ENCODE results near the gene OR13F1.
"Not testable (repeated sequence)": the region's sequence is repeated elsewhere in the genome, so short reads cannot be mapped to it uniquely, and the experiment has no call there.

The OR13F1 gene, protein sequence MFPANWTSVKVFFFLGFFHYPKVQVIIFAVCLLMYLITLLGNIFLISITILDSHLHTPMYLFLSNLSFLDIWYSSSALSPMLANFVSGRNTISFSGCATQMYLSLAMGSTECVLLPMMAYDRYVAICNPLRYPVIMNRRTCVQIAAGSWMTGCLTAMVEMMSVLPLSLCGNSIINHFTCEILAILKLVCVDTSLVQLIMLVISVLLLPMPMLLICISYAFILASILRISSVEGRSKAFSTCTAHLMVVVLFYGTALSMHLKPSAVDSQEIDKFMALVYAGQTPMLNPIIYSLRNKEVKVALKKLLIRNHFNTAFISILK

GRCh38 chr9:104503963-104504362, at the start of gene OR13F1:
Gene OR13F1 (plus strand): TSS chr9:104504263. CDS start chr9:104504263, 0 bp downstream.
- FAIRE-seq, result no peak

- no peak for FAIRE-seq
These were observed 47.2 kb upstream of the OR13F1 start for GRCh38 chr9:104456831-104457230.

DNA sequence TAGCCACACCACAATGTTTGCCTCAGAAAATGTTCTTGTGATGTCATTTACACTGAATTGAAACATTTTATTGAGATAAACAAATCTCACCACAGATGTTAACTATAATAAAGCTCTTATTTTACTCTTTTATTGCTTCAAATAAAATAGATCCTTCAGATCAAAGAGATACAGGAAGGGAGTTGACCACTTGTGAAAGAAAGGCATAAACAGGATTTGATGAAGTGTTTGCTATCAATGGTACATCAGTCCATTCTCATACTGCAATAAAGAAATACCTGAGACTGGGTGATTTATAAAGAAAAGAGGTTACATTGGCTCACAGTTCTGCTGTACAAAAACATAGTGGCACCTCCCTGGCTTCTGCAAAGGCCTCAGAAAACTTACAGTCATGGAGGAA, 40.2 kb upstream of the OR13F1 start:
- no peak for FAIRE-seq

GRCh38 chr9:104468261-104468660, 35.8 kb upstream of the OR13F1 start:
- FAIRE-seq, result no peak

DNA sequence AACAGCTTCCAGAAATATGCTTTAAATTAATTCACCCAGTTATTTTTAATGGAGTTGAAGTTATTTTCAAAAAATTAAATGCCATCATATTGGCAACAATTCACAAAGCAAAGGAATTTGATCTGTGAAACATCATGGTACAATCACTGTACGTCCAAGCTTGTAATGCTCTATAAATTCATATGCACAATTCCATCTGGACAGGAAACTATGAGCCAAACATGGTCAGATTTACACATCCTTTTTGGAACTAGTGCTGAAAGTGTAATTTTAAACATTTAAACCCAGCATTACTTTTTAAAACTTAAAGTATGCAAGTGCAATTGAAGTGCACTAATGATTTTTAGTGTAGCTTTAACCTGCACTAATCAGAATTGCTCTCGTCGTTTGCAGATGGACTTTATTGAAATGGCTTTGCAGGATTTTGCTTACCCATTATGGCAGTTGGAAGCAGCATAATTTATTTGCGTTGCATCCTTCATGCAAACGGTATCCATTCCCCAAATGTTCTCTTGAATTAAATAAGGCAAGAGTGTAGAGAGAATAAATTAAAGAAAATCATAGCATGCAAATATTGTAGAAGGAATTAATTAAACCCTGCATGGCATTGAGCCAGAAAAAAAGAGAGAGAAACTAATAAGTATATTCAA, 21.0 kb upstream of the OR13F1 start:
- FAIRE-seq, result no peak

GRCh38 chr9:104485014-104485413, 19.0 kb upstream of the OR13F1 start:
- FAIRE-seq, result no peak

- no peak for FAIRE-seq
These were observed 9.3 kb upstream of the OR13F1 start for GRCh38 chr9:104494808-104495207.

GRCh38 chr9:104503440-104503839, 623 bp upstream of the OR13F1 start:
- no peak for FAIRE-seq

GRCh38 chr9:104506565-104506964, 2.5 kb downstream of the OR13F1 start:
- no peak for FAIRE-seq

DNA sequence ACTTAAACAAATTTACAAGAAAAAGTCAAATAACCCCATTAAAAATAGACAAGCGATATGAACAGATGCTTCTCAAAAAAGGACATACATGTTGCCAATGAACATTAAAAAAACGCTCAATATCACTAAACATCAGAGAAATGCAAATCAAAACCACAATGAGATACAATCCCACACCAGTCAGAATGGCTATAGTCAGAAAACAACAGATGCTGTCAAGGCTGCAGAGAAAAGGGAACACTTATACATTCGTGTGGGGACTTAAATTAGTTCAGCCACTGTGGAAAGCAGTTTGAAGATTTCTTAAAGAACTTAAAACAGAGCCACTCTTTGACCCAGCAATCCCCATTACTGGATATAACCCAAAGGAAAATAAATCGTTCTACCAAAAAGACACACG, 10.8 kb downstream of the OR13F1 start:
- no peak for FAIRE-seq

DNA sequence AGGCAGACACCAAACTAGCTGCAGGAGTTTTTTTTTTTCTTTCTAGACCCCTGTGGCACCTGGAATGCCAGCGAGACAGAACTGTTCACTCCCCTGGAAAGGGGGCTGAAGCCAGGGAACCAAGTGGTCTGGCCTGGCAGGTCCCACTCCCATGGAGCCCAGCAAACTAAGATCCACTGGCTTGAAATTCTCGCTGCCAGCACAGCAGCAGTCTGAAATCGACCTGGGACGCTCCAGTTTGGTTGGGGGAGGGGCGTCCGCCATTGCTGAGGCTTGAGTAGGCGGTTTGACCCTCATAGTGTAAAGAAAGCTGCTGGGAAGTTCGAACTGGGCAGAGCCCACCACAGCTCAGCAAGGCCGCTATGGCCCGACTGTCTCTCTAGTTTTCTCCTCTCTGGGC, 16.2 kb downstream of the OR13F1 start:
- not testable (repeated sequence) for FAIRE-seq

DNA sequence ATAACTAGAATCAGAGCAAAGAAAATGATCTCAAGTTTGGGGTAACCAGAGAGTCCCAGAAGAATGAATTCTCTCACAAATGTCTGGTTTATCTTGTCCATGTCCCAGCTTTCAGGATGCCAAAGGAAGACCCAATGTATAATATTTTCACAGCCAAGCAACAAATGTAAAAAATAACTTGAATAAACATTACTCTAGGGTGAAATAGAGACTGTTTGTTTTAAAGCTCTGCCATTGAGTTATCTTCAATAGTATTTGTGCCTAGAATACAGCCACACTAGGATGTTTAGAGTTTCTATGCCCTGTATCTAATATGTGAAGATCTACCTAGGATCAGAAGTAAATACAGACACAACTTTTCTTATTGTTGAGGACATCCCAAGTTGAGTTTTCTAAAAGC, 23.0 kb downstream of the OR13F1 start, which contains the start of gene OR13C4:
OR13C4 (minus strand) TSS at position 101 of the 400 bp plus-strand sequence; CDS start at position 101, 0 bp downstream.
- no peak for FAIRE-seq

GRCh38 chr9:104536756-104537155, 32.7 kb downstream of the OR13F1 start, which contains the start of gene OR13C3:
Gene OR13C3 (minus strand): TSS chr9:104536856. CDS start chr9:104536723, 133 bp downstream.
- no peak for FAIRE-seq

GRCh38 chr9:104539275-104539674, 35.2 kb downstream of the OR13F1 start:
- FAIRE-seq, result no peak

DNA sequence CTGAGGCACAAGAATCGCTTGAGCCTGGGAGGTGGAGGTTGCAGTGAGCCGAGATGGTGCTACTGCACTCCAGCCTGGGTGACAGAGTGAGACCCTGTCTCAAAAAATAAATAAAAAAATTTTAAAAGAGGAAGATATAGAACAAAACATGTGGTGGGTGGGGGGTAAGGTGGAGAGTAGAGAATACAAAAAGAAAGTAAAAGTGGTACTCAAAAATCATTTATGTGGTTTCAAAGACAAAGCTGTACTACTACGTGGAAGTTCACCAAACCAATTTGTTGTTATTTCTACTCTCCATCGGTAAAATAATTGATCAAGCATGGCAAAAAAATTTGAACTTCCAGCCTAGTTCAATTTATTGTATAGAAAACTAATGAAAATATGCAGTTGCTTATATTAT, 40.6 kb downstream of the OR13F1 start:
- FAIRE-seq, result no peak

DNA sequence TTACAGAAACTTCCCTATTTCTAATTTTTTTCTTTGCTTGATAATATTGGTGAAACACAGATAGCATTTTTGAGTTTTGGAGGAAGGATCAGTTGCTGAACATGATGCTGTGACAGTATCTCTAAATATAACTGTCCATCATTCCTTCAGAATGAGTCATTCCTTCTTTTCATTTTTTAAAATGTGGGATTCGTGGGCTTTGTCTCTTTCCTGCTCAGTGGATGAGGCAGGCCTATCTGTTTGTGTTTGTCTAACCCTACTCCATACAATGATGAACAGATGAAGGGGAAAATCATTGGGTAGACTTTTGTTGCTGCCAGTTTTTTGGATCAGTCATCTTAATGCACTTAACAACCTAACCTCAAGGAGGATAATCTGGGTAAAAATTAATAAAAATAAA, 49.2 kb downstream of the OR13F1 start:
- FAIRE-seq, result no peak
